GM12878 (cell line): ENCODE data around the gene PCDHGB2. TPM values are rescaled to one million over a fixed set of nuclear protein-coding genes. Genes with fewer than 3 reads are reported as not detected.

Source experiments
- ATAC-seq: fragments of 200-7000 bp; cut with Tn5 transposase; 3 replicates; pipeline ENCODE4 v1.9.1; 2020; ENCODE audit warnings: mild to moderate bottlenecking, moderate library complexity
- BruUV-seq: library from RNA; stranded (reverse); fragments of 400-500 nt; replicated peaks from 2 replicates; lab custom pipeline; 2021; lab: Mats Ljungman, UMichigan
- CTCF ChIA-PET: fragments of 300-600 bp; sonication (Branson Sonifier 250); formaldehyde crosslinking; extraction: SDS; loops from one replicate; lab custom pipeline; 2021; ENCODE audit warnings: inconsistent platforms; lab: Yijun Ruan, JAX
- POLR2A ChIA-PET: fragments of 350-600 bp; formaldehyde crosslinking; extraction: SDS; loops from one replicate; lab custom pipeline; 2021; ENCODE audit warnings: inconsistent platforms; lab: Charles Lee
- RAD21 ChIA-PET: fragments of 300-600 bp; sonication (Branson Sonifier 250); formaldehyde crosslinking; loops from one replicate; lab custom pipeline; 2023; ENCODE audit warnings: antibody characterized with exemption; ENCODE audit not compliant: unreplicated experiment; lab: Charles Lee
- SMC1A ChIA-PET: fragments of 300-600 bp; sonication (Branson Sonifier 250); formaldehyde crosslinking; loops from one replicate; lab custom pipeline; 2023; ENCODE audit not compliant: unreplicated experiment, uncharacterized antibody; lab: Charles Lee
- DNase-seq: peaks from one replicate; pipeline ENCODE4 v3.0.0-alpha.2; 2011; ENCODE audit warnings: low read depth, low spot score
- FAIRE-seq: peaks from 3 replicates; lab custom pipeline; 2011; peaks lifted over from hg19 to GRCh38; lab: Jason Lieb, UNC
- H2AFZ ChIP-seq: 2 replicates; pipeline ENCODE4 v1.6.0; 2011; ENCODE audit warnings: low read depth, low read length, control low read depth; ENCODE audit not compliant: control insufficient read depth
- H3K27ac ChIP-seq: 2 replicates; pipeline ENCODE4 v1.5.1; 2011; ENCODE audit warnings: control low read depth; ENCODE audit not compliant: control insufficient read depth, insufficient read depth
- H3K27me3 ChIP-seq, 2 experiments: replicated peaks in 1 of 2; 2 replicates each; pipeline versions ENCODE4 v1.6.0 to v1.6.1; 2011; ENCODE audit warnings: low read length in 1 of 2; ENCODE audit not compliant: control insufficient read depth in 2 of 2, insufficient read depth in 2 of 2
- H3K36me3 ChIP-seq, 2 experiments: 2 replicates each; pipeline ENCODE4 v1.5.1; 2011; ENCODE audit warnings: low read length in 1 of 2; ENCODE audit not compliant: control insufficient read depth in 2 of 2, insufficient read depth in 2 of 2
- H3K4me1 ChIP-seq: 2 replicates; pipeline ENCODE4 v1.6.1; 2011; ENCODE audit warnings: mild to moderate bottlenecking, low read length, moderate library complexity, mixed read lengths; ENCODE audit not compliant: control insufficient read depth, insufficient read depth
- H3K4me2 ChIP-seq: 2 replicates; pipeline ENCODE4 v1.6.0; 2011; ENCODE audit warnings: control low read depth; ENCODE audit not compliant: control insufficient read depth, insufficient read depth
- H3K4me3 ChIP-seq: fragments of 200-600 bp; sonication (generic); 2 replicates; pipeline ENCODE4 v1.5.1; 2016
- H3K79me2 ChIP-seq: 2 replicates; pipeline ENCODE4 v1.6.0; 2011; ENCODE audit warnings: low read length; ENCODE audit not compliant: control insufficient read depth, insufficient read depth
- H3K9ac ChIP-seq: 2 replicates; pipeline ENCODE4 v1.8.0; 2011; ENCODE audit warnings: low read length, control low read depth, mixed read lengths; ENCODE audit not compliant: control insufficient read depth, insufficient read depth
- H3K9me3 ChIP-seq: replicated peaks from 3 replicates; pipeline ENCODE4 v1.5.1; 2011; ENCODE audit warnings: mild to moderate bottlenecking, low read length; ENCODE audit not compliant: control insufficient read depth, insufficient read depth
- H4K20me1 ChIP-seq: 2 replicates; pipeline ENCODE4 v1.6.0; 2011; ENCODE audit not compliant: control insufficient read depth, insufficient read depth
- BRCA1 ChIP-seq: IDR thresholded peaks from 2 replicates; pipeline ENCODE4 v1.6.1; 2011; ENCODE audit warnings: low read depth, low read length, improper control_type of control experiment
- CBX3 ChIP-seq: fragments of 200-600 bp; sonication (generic); IDR thresholded peaks from 2 replicates; pipeline ENCODE4 v1.6.1; 2016; ENCODE audit warnings: low read depth, borderline replicate concordance
- CUX1 ChIP-seq: IDR thresholded peaks from 2 replicates; pipeline ENCODE4 v1.6.1; 2012; ENCODE audit warnings: improper control_type of control experiment, low read depth, low read length; ENCODE audit not compliant: insufficient replicate concordance
- DPF2 ChIP-seq: fragments of 450-650 bp; IDR thresholded peaks from 2 replicates; pipeline ENCODE4 v1.6.1; 2017; ENCODE audit warnings: mild to moderate bottlenecking
- GABPA ChIP-seq: IDR thresholded peaks from 2 replicates; pipeline ENCODE4 v1.6.1; 2014; ENCODE audit warnings: antibody characterized with exemption, low read depth, mild to moderate bottlenecking, inconsistent platforms
- NR2F1 ChIP-seq: fragments of 450-650 bp; conservative IDR thresholded peaks from 2 replicates; pipeline ENCODE4 v1.6.1; 2017; ENCODE audit warnings: mild to moderate bottlenecking
- RAD21 ChIP-seq: IDR thresholded peaks from 2 replicates; pipeline ENCODE4 v1.6.1; 2011; ENCODE audit warnings: mild to moderate bottlenecking, low read depth, low read length, moderate library complexity; ENCODE audit not compliant: insufficient read depth
- RCOR1 ChIP-seq: conservative IDR thresholded peaks from 2 replicates; pipeline ENCODE4 v1.6.1; 2012; ENCODE audit warnings: low read depth, low read length, improper control_type of control experiment
- RUNX3 ChIP-seq: IDR thresholded peaks from 2 replicates; pipeline ENCODE4 v1.6.1; 2012; ENCODE audit warnings: low read length, inconsistent platforms
- SRF ChIP-seq, 2 experiments: IDR thresholded peaks; 2 replicates each; pipeline ENCODE4 v1.6.1; 2011; ENCODE audit warnings: low read depth in 2 of 2, low read length in 2 of 2, mild to moderate bottlenecking in 1 of 2, moderate library complexity in 1 of 2
- TCF7 ChIP-seq: IDR thresholded peaks from 2 replicates; pipeline ENCODE4 v1.6.1; 2014; ENCODE audit warnings: antibody characterized with exemption, borderline replicate concordance
- WRNIP1 ChIP-seq: IDR thresholded peaks from 2 replicates; pipeline ENCODE4 v1.6.1; 2011; ENCODE audit warnings: low read depth, low read length, improper control_type of control experiment, borderline replicate concordance
- ZBED1 ChIP-seq: IDR thresholded peaks from 2 replicates; pipeline ENCODE4 v1.6.1; 2016; ENCODE audit warnings: borderline replicate concordance
- ZNF274 ChIP-seq: IDR thresholded peaks from one replicate; pipeline ENCODE4 v1.8.0; 2011; ENCODE audit not compliant: insufficient read length, insufficient read depth
- ZZZ3 ChIP-seq: IDR thresholded peaks from 2 replicates; pipeline ENCODE4 v1.6.1; 2011; ENCODE audit warnings: low read depth; ENCODE audit not compliant: control insufficient read depth, insufficient read length
- WGBS: methylation state at CpG from one replicate; pipeline ENCODE4 v1.1.6; 2016; ENCODE audit warnings: low lambda C conversion rate; ENCODE audit not compliant: insufficient replicate concordance, insufficient coverage; ENCODE audit errors: missing lambda C conversion rate; 5-methylcytosine and 5-hydroxymethylcytosine counted together
- in situ Hi-C: fragments of 300-500 bp; cut with MboI; formaldehyde crosslinking; loops from 9 replicates; pipeline ENCODE4 v1.14.3; 2018; ENCODE audit warnings: mixed read lengths
- intact Hi-C: fragments of 100-400 bp; cut with micrococcal nuclease; formaldehyde crosslinking; loops from one replicate; pipeline ENCODE4 v1.14.2; 2022; ENCODE audit not compliant: unreplicated experiment
- polyA plus RNA-seq, 11 experiments: library from polyadenylated mRNA; depleted of rRNA in 4 of 11; unstranded in 6 of 11; stranded (reverse) in 5 of 11; fragments of >200 nt; fragmentation: Nextera tagmentation in 4 of 11; fragmentation: Illumina TruSeq in 1 of 11; extraction: Ambion mirVana in 4 of 11; extraction: Trizol in 1 of 11; gene quantifications; 1 replicate in 1 of 11; 2 replicates in 10 of 11; pipeline versions ENCODE4 v1.2.1 to v1.2.3, GENCODE V29; 2011 to 2016; ENCODE audit warnings: inconsistent platforms in 2 of 11, missing spikeins in 2 of 11, low read depth in 1 of 11
- total RNA-seq, 4 experiments: library from RNA; depleted of rRNA in 3 of 4; stranded (reverse); fragments of >200 nt in 3 of 4; fragmentation: Illumina TruSeq in 1 of 4; extraction: Trizol in 1 of 4; gene quantifications; 2 replicates each; pipeline versions ENCODE4 v1.2.1 to v1.2.3, GENCODE V29; 2013 to 2021
- TF ChIP-seq, protein P1 (sequence below): IDR thresholded peaks from 2 replicates; pipeline ENCODE4 v1.6.1; 2012; ENCODE audit warnings: low read length, inconsistent platforms

Gene PCDHGB2
- total and polyA plus RNA-seq, 10 of the 15 experiments (the other 5 are each of a cell fraction or from before 2014, with no cell fraction given) = 0.06 to 0.38 (median 0.19) TPM; not detected in 2

- RAD21 ChIA-PET = no interaction called here
- no peak for FAIRE-seq
- Histone ChIP-seq H3K4me3 (no peak overlapping the region), H3K9me3 (peaks cover 24% of the 10 kb centered on the region), H3K36me3 (0 out of 4 replicates have a peak, but pooled peaks cover 0 to 4% of the 10 kb centered on the region in 2 experiments), H3K9ac (no peak overlapping the region), H4K20me1 (no peaks in the 10 kb centered on the region), H2AFZ (no peak overlapping the region), H3K4me1 (no peaks in the 10 kb centered on the region), H3K79me2 (peaks cover 23% of the 10 kb centered on the region), H3K27me3 (no peaks in the 10 kb centered on the region), H3K4me2 (no peak overlapping the region), H3K27ac (no peak overlapping the region)
- in situ Hi-C loops (loop anchor here (10.0 kb wide), 1 partner anchor 243 kb away; no protein-coding TSS in a partner anchor), intact Hi-C loops (no loop called here)
- BruUV-seq = no TSS peak
- SMC1A ChIA-PET = interaction anchor here (1.4 kb wide), 1 partner anchor 242 kb away, joined by 3 read pairs; no protein-coding TSS in a partner anchor
- WGBS = 25% methylated on average over 3 of the region's 3 CpGs
- CTCF ChIA-PET = interaction anchor here (0.8 to 1.5 kb wide), 2 partner anchors 17 to 91 kb away, joined by 5 to 7 read pairs; partner anchors contain the start of genes PCDHGA10 and PCDHGA2
- DNase-seq = no peak
- POLR2A ChIA-PET = no interaction called here
- ATAC-seq = no peak
- TF ChIP-seq SRF (IDR thresholded peaks at IDR 0.05; ENCODE audit: low read depth in 2 of 2, low read length in 2 of 2) (no peak), CBX3 (no peak), NR2F1 (no peak), TCF7 (no peak), RUNX3 (peak; percentile 95), WRNIP1 (no peak), RAD21 (no peak), ZZZ3 (no peak), CUX1 (no peak), ZBED1 (no peak; the same call in 1 of the 2 replicates), ZNF274 (no peak), GABPA (peak; percentile 44; the same call in 1 of the 2 replicates), DPF2 (no peak), BRCA1 (no peak), RCOR1 (no peak)
- TF ChIP-seq, protein P1, sequence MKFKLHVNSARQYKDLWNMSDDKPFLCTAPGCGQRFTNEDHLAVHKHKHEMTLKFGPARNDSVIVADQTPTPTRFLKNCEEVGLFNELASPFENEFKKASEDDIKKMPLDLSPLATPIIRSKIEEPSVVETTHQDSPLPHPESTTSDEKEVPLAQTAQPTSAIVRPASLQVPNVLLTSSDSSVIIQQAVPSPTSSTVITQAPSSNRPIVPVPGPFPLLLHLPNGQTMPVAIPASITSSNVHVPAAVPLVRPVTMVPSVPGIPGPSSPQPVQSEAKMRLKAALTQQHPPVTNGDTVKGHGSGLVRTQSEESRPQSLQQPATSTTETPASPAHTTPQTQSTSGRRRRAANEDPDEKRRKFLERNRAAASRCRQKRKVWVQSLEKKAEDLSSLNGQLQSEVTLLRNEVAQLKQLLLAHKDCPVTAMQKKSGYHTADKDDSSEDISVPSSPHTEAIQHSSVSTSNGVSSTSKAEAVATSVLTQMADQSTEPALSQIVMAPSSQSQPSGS = peak; percentile 67; the same call in 1 of the 2 replicates
These were observed 37.5 kb upstream of the PCDHGB2 start for GRCh38 chr5:141322261-141322660.
